ENCODE measurements around the gene HERC2. TPM values are rescaled to one million over a fixed set of nuclear protein-coding genes. Genes with fewer than 3 reads are reported as not detected.

The HERC2 gene
- total and polyA plus RNA-seq, 2 donors (not counting 3 experiments of a cell fraction or from before 2014, with no cell fraction given): 46.1 to 83.9 TPM

- dilution Hi-C loops (cut with MboI; ENCODE audit: extremely low pct_ligation_motif_present, low sequenced_read_pairs) (no loop called here), intact Hi-C loops (cut with micrococcal nuclease) (no loop called here)
- H3K9ac ChIP-seq (replicated peaks; ENCODE audit: extremely low read depth, insufficient read depth, low read length): no peak overlapping the region
- BruUV-seq (replicated peaks): no TSS peak
- no peaks in the 10 kb centered on the region for H3K9me3 ChIP-seq (replicated peaks; ENCODE audit: control insufficient read depth, insufficient read depth, low read length)
- H4K20me1 ChIP-seq (replicated peaks; ENCODE audit: control insufficient read depth, extremely low read depth, insufficient read depth, low read length): no peaks in the 10 kb centered on the region
- no peak overlapping the region for H2AFZ ChIP-seq (ENCODE audit: low read depth, low read length)
- ChIA-PET POLR2A (no interaction called here), CTCF (no interaction called here)
- H3K9me1 ChIP-seq (replicated peaks; ENCODE audit: control insufficient read depth, extremely low read depth, insufficient read depth, low read length): no peaks in the 10 kb centered on the region
- no peaks in the 10 kb centered on the region for H3K27me3 ChIP-seq (ENCODE audit: control insufficient read depth in 2 of 2, insufficient read depth in 2 of 2, low read length in 2 of 2)
- no peak overlapping the region for H3K4me3 ChIP-seq (replicated peaks in 1 of 3; ENCODE audit: insufficient read depth in 1 of 3, low read depth in 1 of 3, low read length in 3 of 3)
- DNase-seq (ENCODE audit: low read depth, low spot score): no peak
- H3K4me1 ChIP-seq (ENCODE audit: control insufficient read depth, extremely low read depth, insufficient read depth, low read length): no peaks in the 10 kb centered on the region
- H3K27ac ChIP-seq (ENCODE audit: insufficient read depth, low read depth, low read length): no peak overlapping the region
- H3K36me3 ChIP-seq (ENCODE audit: control insufficient read depth in 2 of 2, extremely low read depth in 1 of 2, insufficient read depth in 2 of 2, low read length in 2 of 2): peaks cover 0 to 19% of the 10 kb centered on the region in 2 experiments
- peaks cover 3% of the 10 kb centered on the region for H3K79me2 ChIP-seq (ENCODE audit: control insufficient read depth, insufficient read depth, low read length)
- FAIRE-seq: no peak
- H3K4me2 ChIP-seq (ENCODE audit: insufficient read depth, low read length): no peak overlapping the region
- no peak for TF ChIP-seq MAX (IDR thresholded peaks at IDR 0.05; ENCODE audit: insufficient read depth, insufficient read length)
- no peak for TF ChIP-seq POLR2A (IDR thresholded peaks at IDR 0.05; ENCODE audit: low read depth, low read length)
- no peak for TF ChIP-seq JUN (IDR thresholded peaks at IDR 0.05; ENCODE audit: borderline replicate concordance, insufficient read depth, insufficient read length, low read depth)
- no peak for TF ChIP-seq MYC (IDR thresholded peaks at IDR 0.05; ENCODE audit: low read depth, low read length)
- no peak for TF ChIP-seq POLR2AphosphoS5 (IDR thresholded peaks at IDR 0.05; ENCODE audit: insufficient read depth, low read depth, low read length)
- TF ChIP-seq GATA2 (IDR thresholded peaks at IDR 0.05; ENCODE audit: insufficient read depth, insufficient read length, low read depth, low read length): no peak
- no peak for TF ChIP-seq EZH2 (IDR thresholded peaks at IDR 0.05; ENCODE audit: borderline replicate concordance, low read depth, low read length, severe bottlenecking)
- no peak for TF ChIP-seq FOS (IDR thresholded peaks at IDR 0.05; ENCODE audit: borderline replicate concordance, insufficient read depth, low read length)
- no peak for TF ChIP-seq CTCF (IDR thresholded peaks at IDR 0.05; ENCODE audit: extremely low read depth in 1 of 2, insufficient read depth in 1 of 2, low read depth in 1 of 2, low read length in 2 of 2)
These were observed 69.1 kb downstream of the HERC2 start for GRCh38 chr15:28252831-28253230.
